ENCODE data around the gene BLZF1. TPM values are rescaled to one million over a fixed set of nuclear protein-coding genes. Genes with fewer than 3 reads are reported as not detected.
"Not testable (repeated sequence)": the region's sequence is repeated elsewhere in the genome, so short reads cannot be mapped to it uniquely, and the experiment has no call there.

The BLZF1 gene
- total RNA-seq, 4 donors from 2014 or later: 28.1 to 41.1 (median 36.2) TPM

GRCh38 chr1:169390303-169390702, 22.3 kb downstream of the BLZF1 start:
- TF ChIP-seq, protein P1, sequence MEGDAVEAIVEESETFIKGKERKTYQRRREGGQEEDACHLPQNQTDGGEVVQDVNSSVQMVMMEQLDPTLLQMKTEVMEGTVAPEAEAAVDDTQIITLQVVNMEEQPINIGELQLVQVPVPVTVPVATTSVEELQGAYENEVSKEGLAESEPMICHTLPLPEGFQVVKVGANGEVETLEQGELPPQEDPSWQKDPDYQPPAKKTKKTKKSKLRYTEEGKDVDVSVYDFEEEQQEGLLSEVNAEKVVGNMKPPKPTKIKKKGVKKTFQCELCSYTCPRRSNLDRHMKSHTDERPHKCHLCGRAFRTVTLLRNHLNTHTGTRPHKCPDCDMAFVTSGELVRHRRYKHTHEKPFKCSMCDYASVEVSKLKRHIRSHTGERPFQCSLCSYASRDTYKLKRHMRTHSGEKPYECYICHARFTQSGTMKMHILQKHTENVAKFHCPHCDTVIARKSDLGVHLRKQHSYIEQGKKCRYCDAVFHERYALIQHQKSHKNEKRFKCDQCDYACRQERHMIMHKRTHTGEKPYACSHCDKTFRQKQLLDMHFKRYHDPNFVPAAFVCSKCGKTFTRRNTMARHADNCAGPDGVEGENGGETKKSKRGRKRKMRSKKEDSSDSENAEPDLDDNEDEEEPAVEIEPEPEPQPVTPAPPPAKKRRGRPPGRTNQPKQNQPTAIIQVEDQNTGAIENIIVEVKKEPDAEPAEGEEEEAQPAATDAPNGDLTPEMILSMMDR (IDR thresholded peaks at IDR 0.05): no peak
- TF ChIP-seq EP300 (IDR thresholded peaks at IDR 0.05) (no peak), POLR2AphosphoS5 (IDR thresholded peaks at IDR 0.05) (no peak), POLR2A (IDR thresholded peaks at IDR 0.05; ENCODE audit: low read depth) (no peak)
- no peaks in the 10 kb centered on the region for H3K4me1 ChIP-seq
- peaks cover 31 to 93% (median 56%) of the 10 kb centered on the region in 4 donors for H3K36me3 ChIP-seq
- intact Hi-C loops (cut with DNase I): no loop called here
- H3K9me3 ChIP-seq: no peaks in the 10 kb centered on the region
- H3K4me3 ChIP-seq: no peak overlapping the region
- no peaks in the 10 kb centered on the region for H3K27me3 ChIP-seq
- no peak for DNase-seq (ENCODE audit: extremely low spot score)
- H3K27ac ChIP-seq (replicated peaks in 1 of 4): no peak overlapping the region

DNA sequence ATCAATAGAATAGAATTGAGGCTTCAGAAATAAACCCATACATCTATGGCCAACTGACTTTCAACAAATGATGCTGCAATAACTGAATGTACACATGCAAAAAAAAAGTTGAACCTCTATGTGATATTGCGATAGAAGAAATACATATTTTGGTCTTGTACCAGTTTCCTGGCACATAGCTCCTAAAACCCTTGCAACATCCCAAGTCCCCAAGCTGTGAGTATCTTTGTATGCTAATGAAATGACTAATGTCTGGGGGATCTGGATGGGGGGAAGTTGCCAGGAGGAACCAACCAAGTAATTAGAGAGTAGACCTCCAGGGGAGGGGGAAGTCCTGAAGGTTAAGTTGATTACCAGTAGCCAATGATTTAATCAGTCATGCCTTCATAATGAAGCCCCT, 24.4 kb downstream of the BLZF1 start:
- intact Hi-C loops (cut with DNase I): no loop called here
- H3K36me3 ChIP-seq: peaks cover 25 to 84% (median 49%) of the 10 kb centered on the region in 4 donors
- WGBS: 87% methylated on average over 1 of the region's 1 CpG

DNA sequence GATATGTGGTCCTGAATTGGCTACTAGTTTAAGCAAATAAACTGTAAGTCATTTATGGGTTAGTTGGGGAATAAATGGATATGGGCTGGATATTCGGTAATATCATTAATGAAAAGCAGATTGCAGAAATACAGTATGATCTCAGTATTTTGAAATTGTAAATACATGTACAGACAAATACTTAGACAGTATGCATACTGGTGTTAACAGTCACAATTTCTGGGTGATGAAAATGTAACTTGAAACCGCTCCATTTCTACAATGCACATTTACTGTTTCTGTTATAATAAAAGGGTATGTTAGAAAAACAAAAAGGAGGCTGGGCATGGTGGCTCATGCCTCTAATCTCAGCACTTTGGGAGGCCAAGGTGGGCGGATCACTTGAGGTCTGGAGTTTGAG, 28.0 kb downstream of the BLZF1 start:
- peaks cover 9 to 54% (median 23%) of the 10 kb centered on the region in 4 donors for H3K36me3 ChIP-seq
- intact Hi-C loops (cut with DNase I): no loop called here
- DNase-seq (ENCODE audit: extremely low spot score): no peak
- 89% methylated on average over 3 of the region's 3 CpGs for WGBS
- TF ChIP-seq POLR2AphosphoS5 (IDR thresholded peaks at IDR 0.05) (no peak), POLR2A (IDR thresholded peaks at IDR 0.05; ENCODE audit: low read depth) (no peak), EP300 (IDR thresholded peaks at IDR 0.05) (no peak)
- TF ChIP-seq, protein P1 (IDR thresholded peaks at IDR 0.05): no peak
- no peak overlapping the region for H3K4me3 ChIP-seq
- no peak overlapping the region for H3K27ac ChIP-seq (replicated peaks in 1 of 4)
- no peaks in the 10 kb centered on the region for H3K4me1 ChIP-seq
- H3K27me3 ChIP-seq: no peaks in the 10 kb centered on the region
- H3K9me3 ChIP-seq: no peaks in the 10 kb centered on the region

More for the DNA sequence above, 24.4 kb downstream of the BLZF1 start:
- no peak overlapping the region for H3K27ac ChIP-seq (replicated peaks in 1 of 4)
- no peak for DNase-seq (ENCODE audit: extremely low spot score)
- H3K27me3 ChIP-seq: no peaks in the 10 kb centered on the region
- H3K4me1 ChIP-seq: no peaks in the 10 kb centered on the region
- TF ChIP-seq POLR2A (IDR thresholded peaks at IDR 0.05; ENCODE audit: low read depth): no peak
- no peak for TF ChIP-seq EP300 (IDR thresholded peaks at IDR 0.05)
- no peak for TF ChIP-seq POLR2AphosphoS5 (IDR thresholded peaks at IDR 0.05)
- TF ChIP-seq, protein P1 (IDR thresholded peaks at IDR 0.05): no peak
- no peaks in the 10 kb centered on the region for H3K9me3 ChIP-seq
- H3K4me3 ChIP-seq: no peak overlapping the region

DNA sequence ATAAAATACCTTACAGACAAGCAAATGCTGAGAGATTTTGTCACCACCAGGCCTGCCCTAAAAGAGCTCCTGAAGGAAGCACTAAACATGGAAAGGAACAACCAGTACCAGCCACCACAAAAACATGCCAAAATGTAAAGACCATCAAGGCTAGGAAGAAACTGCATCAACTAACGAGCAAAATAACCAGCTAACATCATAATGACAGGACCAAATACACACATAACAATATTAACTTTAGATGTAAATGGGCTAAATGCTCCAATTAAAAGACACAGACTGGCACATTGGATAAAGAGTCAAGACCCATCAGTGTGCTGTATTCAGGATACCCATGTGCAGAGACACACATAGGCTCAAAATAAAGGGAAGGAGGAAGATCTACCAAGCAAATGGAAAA, 34.6 kb downstream of the BLZF1 start:
- H3K36me3 ChIP-seq; H3K4me1 ChIP-seq; H3K27me3 ChIP-seq; DNase-seq (ENCODE audit: extremely low spot score); H3K27ac ChIP-seq (replicated peaks in 1 of 4); intact Hi-C loops (cut with DNase I); H3K4me3 ChIP-seq: not testable (repeated sequence)
- 100% methylated on average over 1 of the region's 1 CpG for WGBS
- peaks cover 0 to 23% (median 15%) of the 10 kb centered on the region in 4 donors for H3K9me3 ChIP-seq

GRCh38 chr1:169408340-169408739, 40.3 kb downstream of the BLZF1 start:
- DNase-seq (ENCODE audit: extremely low spot score); H3K27ac ChIP-seq (replicated peaks in 1 of 4); H3K4me3 ChIP-seq; intact Hi-C loops (cut with DNase I); H3K27me3 ChIP-seq; H3K36me3 ChIP-seq; H3K4me1 ChIP-seq: not testable (repeated sequence)
- H3K9me3 ChIP-seq: peaks cover 0 to 59% (median 39%) of the 10 kb centered on the region in 4 donors
- WGBS: no CpG with 5 or more reads among the region's 5 CpGs

- Histone ChIP-seq H3K4me3 (no peak overlapping the region), H3K27ac (replicated peaks in 1 of 4) (no peak overlapping the region), H3K27me3 (no peaks in the 10 kb centered on the region), H3K9me3 (peaks cover 0 to 22% (median 16%) of the 10 kb centered on the region in 4 donors), H3K4me1 (no peaks in the 10 kb centered on the region), H3K36me3 (no peaks in the 10 kb centered on the region)
- 83% methylated on average over 2 of the region's 2 CpGs for WGBS
- no peak for TF ChIP-seq POLR2AphosphoS5 (IDR thresholded peaks at IDR 0.05)
- no peak for TF ChIP-seq POLR2A (IDR thresholded peaks at IDR 0.05; ENCODE audit: low read depth)
- no peak for DNase-seq (ENCODE audit: extremely low spot score)
- intact Hi-C loops (cut with DNase I): no loop called here
These were observed 47.0 kb downstream of the BLZF1 start for GRCh38 chr1:169414952-169415351.

Measured in esophagus muscularis mucosa (tissue), 4 donors.